ENCODE results near the gene HOXC5. TPM values are rescaled to one million over a fixed set of nuclear protein-coding genes. Genes with fewer than 3 reads are reported as not detected.

HOXC5 gene
- total RNA-seq, 4 donors from 2014 or later, result 0.36 to 1.4 TPM; not detected in 2

DNA sequence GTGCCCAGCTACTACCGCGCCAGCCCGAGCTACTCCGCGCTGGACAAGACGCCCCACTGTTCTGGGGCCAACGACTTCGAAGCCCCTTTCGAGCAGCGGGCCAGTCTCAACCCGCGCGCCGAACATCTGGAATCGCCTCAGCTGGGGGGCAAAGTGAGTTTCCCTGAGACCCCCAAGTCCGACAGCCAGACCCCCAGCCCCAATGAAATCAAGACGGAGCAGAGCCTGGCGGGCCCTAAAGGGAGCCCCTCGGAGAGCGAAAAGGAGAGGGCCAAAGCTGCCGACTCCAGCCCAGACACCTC, 47.2 kb upstream of the HOXC5 start:
- in situ Hi-C loops (cut with MboI; ENCODE audit: low sequenced_read_pairs in 4 of 4), result loop anchor here (10.0 to 25.0 kb wide), 4 partner anchors 219 to 1727 kb away; partner anchors contain the start of genes GPR84 (in 2 of the 4), BLOC1S1 (in 1 of the 4), ITGA7 (in 1 of the 4) and RDH5 (in 1 of the 4)

GRCh38 chr12:53985994-53986685, 46.7 kb upstream of the HOXC5 start:
- intact Hi-C loops (cut with DNase I; ENCODE audit: low total_unique reads) (loop anchor here (2.0 to 5.0 kb wide), 3 partner anchors 33 to 373 kb away; partner anchors contain the start of genes CBX5 and HNRNPA1), in situ Hi-C loops (cut with MboI; ENCODE audit: low sequenced_read_pairs in 4 of 4) (loop anchor here (10.0 to 25.0 kb wide), 4 partner anchors 219 to 1726 kb away; partner anchors contain the start of genes GPR84 (in 2 of the 4), BLOC1S1 (in 1 of the 4), ITGA7 (in 1 of the 4) and RDH5 (in 1 of the 4))
- peak overlapping the region; percentile 68 to 85 (median 82) for H3K4me3 ChIP-seq
- ATAC-seq (peak; percentile 10 to 16), DNase-seq (peak in 1 of 2 donors; percentile 69)
- no peaks in the 10 kb centered on the region for H3K9me3 ChIP-seq
- peaks cover 37 to 41% of the 10 kb centered on the region in 2 donors for H3K4me1 ChIP-seq
- peak overlapping the region; percentile 94 to 100 (median 98) for H3K27ac ChIP-seq
- TF ChIP-seq CTCF (IDR thresholded peaks at IDR 0.05 in 4 of 5, conservative IDR thresholded peaks at IDR 0.05 in 1 of 5) (peak in 2 of 5 experiments; percentile 14 to 19), POLR2A (IDR thresholded peaks at IDR 0.05) (peak; percentile 76 to 90)
- no peaks in the 10 kb centered on the region for H3K36me3 ChIP-seq
- H3K27me3 ChIP-seq, result peaks cover 0 to 28% (median 0%) of the 10 kb centered on the region in 3 donors

More for the DNA sequence above, 47.2 kb upstream of the HOXC5 start:
- H3K4me1 ChIP-seq, result peaks cover 37 to 46% of the 10 kb centered on the region in 2 donors
- H3K36me3 ChIP-seq, result no peaks in the 10 kb centered on the region
- H3K27me3 ChIP-seq, result peaks cover 0 to 33% (median 0%) of the 10 kb centered on the region in 3 donors
- no peaks in the 10 kb centered on the region for H3K9me3 ChIP-seq
- peak overlapping the region; percentile 94 to 100 (median 98) for H3K27ac ChIP-seq
- DNase-seq, result peak in 1 of 2 donors; percentile 25
- peak overlapping the region; percentile 68 to 85 (median 82) for H3K4me3 ChIP-seq
- ATAC-seq, result no peak
- no peak for TF ChIP-seq POLR2A (IDR thresholded peaks at IDR 0.05)
- TF ChIP-seq CTCF (IDR thresholded peaks at IDR 0.05 in 4 of 5, conservative IDR thresholded peaks at IDR 0.05 in 1 of 5), result no peak
- intact Hi-C loops (cut with DNase I; ENCODE audit: low total_unique reads), result loop anchor here (2.0 to 5.0 kb wide), 2 partner anchors 297 to 373 kb away; partner anchors contain the start of genes CBX5 and HNRNPA1

GRCh38 chr12:53986686-53987483, 46.0 kb upstream of the HOXC5 start:
- no peak for TF ChIP-seq CTCF (IDR thresholded peaks at IDR 0.05 in 4 of 5, conservative IDR thresholded peaks at IDR 0.05 in 1 of 5)
- TF ChIP-seq POLR2A (IDR thresholded peaks at IDR 0.05), result no peak
- no peaks in the 10 kb centered on the region for H3K36me3 ChIP-seq
- H3K4me3 ChIP-seq, result peak overlapping the region; percentile 68 to 85 (median 82)
- in situ Hi-C loops (cut with MboI; ENCODE audit: low sequenced_read_pairs in 4 of 4) (loop anchor here (10.0 to 25.0 kb wide), 4 partner anchors 218 to 1725 kb away; partner anchors contain the start of genes GPR84 (in 2 of the 4), BLOC1S1 (in 1 of the 4), ITGA7 (in 1 of the 4) and RDH5 (in 1 of the 4)), intact Hi-C loops (cut with DNase I; ENCODE audit: low total_unique reads) (loop anchor here (2.0 to 5.0 kb wide), 2 partner anchors 32 to 295 kb away; partner anchors contain the start of genes CBX5 and HNRNPA1)
- H3K4me1 ChIP-seq, result peaks cover 45 to 47% of the 10 kb centered on the region in 2 donors
- H3K27me3 ChIP-seq, result peaks cover 0 to 21% (median 0%) of the 10 kb centered on the region in 3 donors
- H3K27ac ChIP-seq, result peak overlapping the region; percentile 94 to 100 (median 98)
- DNase-seq, result no peak
- no peaks in the 10 kb centered on the region for H3K9me3 ChIP-seq
- no peak for ATAC-seq

DNA sequence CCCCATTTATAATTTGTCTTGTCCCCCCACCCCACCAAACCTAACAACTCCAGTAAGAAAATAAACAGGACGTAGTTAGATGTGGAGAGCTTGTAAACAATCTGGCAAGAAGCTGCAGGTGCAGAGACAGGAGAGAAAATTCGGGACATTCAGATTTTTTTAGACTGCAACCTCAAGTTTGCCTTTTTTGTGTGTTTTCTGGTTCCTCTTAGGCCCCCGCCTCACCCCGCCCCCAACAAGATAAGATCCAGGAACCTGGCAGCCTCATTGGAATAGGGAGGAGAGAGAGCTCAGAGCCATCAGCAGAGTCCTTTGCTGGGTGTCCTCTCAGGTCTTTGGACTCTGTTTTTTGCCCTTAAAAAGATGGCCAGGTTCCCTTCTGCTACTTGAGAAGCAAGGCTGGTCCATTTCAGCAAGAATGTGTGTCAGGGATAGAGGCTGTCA, 45.0 kb upstream of the HOXC5 start:
- Histone ChIP-seq H3K4me1 (peaks cover 53 to 56% of the 10 kb centered on the region in 2 donors), H3K27me3 (peaks cover 0 to 12% (median 0%) of the 10 kb centered on the region in 3 donors), H3K36me3 (no peaks in the 10 kb centered on the region), H3K4me3 (peak overlapping the region in 2 of 4 donors; percentile 83 to 85), H3K27ac (peak overlapping the region; percentile 94 to 100 (median 98)), H3K9me3 (no peaks in the 10 kb centered on the region)
- DNase-seq (no peak), ATAC-seq (no peak)
- intact Hi-C loops (cut with DNase I; ENCODE audit: low total_unique reads), result loop anchor here (2.0 to 5.0 kb wide), 2 partner anchors 31 to 294 kb away; partner anchors contain the start of genes CBX5 and HNRNPA1
- in situ Hi-C loops (cut with MboI; ENCODE audit: low sequenced_read_pairs in 4 of 4), result loop anchor here (10.0 to 25.0 kb wide), 4 partner anchors 217 to 1724 kb away; partner anchors contain the start of genes GPR84 (in 2 of the 4), BLOC1S1 (in 1 of the 4), ITGA7 (in 1 of the 4) and RDH5 (in 1 of the 4)
- TF ChIP-seq POLR2A (IDR thresholded peaks at IDR 0.05) (no peak), CTCF (IDR thresholded peaks at IDR 0.05 in 4 of 5, conservative IDR thresholded peaks at IDR 0.05 in 1 of 5) (no peak)
